RWPE2 (cell line): ENCODE data around the gene SPIRE2.

ENCODE experiments used
- ATAC-seq: fragments of 200-7000 bp; cut with Tn5 transposase; 3 replicates; pipeline ENCODE4 v1.9.1; 2021; ENCODE audit warnings: low read depth
- DNase-seq: peaks from one replicate; pipeline ENCODE4 v3.0.0-alpha.2; 2020; ENCODE audit warnings: low spot score
- H3K27ac ChIP-seq: fragments of 450-650 bp; 2 replicates; pipeline ENCODE4 v1.5.1; 2017; ENCODE audit warnings: mild to moderate bottlenecking; ENCODE audit not compliant: poor library complexity, severe bottlenecking
- H3K27me3 ChIP-seq: fragments of 250-450 bp; sonication (Bioruptor Pico); 2 replicates; pipeline ENCODE4 v1.5.1; 2021; ENCODE audit warnings: mild to moderate bottlenecking, moderate library complexity; ENCODE audit not compliant: insufficient read depth, poor library complexity, severe bottlenecking
- H3K36me3 ChIP-seq: fragments of 250-450 bp; sonication (Bioruptor Pico); 2 replicates; pipeline ENCODE4 v1.5.1; 2020; ENCODE audit warnings: low read depth, mild to moderate bottlenecking, moderate library complexity
- H3K4me1 ChIP-seq: fragments of 250-450 bp; sonication (Bioruptor Pico); 2 replicates; pipeline ENCODE4 v1.5.1; 2021; ENCODE audit warnings: mild to moderate bottlenecking, moderate library complexity; ENCODE audit not compliant: insufficient read depth, poor library complexity, severe bottlenecking
- H3K4me3 ChIP-seq: fragments of 250-450 bp; sonication (Bioruptor Pico); 2 replicates; pipeline ENCODE4 v1.5.1; 2021; ENCODE audit warnings: mild to moderate bottlenecking, moderate library complexity; ENCODE audit not compliant: severe bottlenecking
- H3K9me3 ChIP-seq: fragments of 250-450 bp; sonication (Bioruptor Pico); 2 replicates; pipeline ENCODE4 v1.5.1; 2021; ENCODE audit warnings: mild to moderate bottlenecking, moderate library complexity; ENCODE audit not compliant: severe bottlenecking
- TF ChIP-seq, protein P1 (sequence below): fragments of 450-650 bp; IDR thresholded peaks from one replicate; pipeline ENCODE4 v1.5.1; 2017; ENCODE audit warnings: mild to moderate bottlenecking, moderate library complexity; ENCODE audit not compliant: poor library complexity, severe bottlenecking

The SPIRE2 gene

DNA sequence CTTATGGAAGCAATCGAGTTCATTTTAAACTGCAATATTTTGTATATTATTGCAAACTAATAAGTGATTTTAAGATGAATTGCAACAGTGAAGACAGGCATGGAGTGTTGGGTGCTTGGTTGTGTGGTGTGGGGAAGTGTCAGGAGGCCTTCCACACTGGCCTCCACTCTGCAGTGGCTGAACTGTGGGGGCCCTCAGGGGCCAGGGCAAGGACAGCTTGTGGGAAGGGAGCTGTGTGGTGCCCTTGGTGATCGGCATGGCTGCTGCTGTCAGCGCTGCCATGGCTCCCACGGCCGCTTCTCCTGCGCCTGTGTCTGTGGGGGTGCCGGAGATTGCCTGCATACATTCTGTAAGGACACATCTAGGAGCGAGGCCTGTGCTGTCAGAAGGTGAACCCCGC, 64.4 kb downstream of the SPIRE2 start:
- ATAC-seq (no peak), DNase-seq (no peak)
- no peak overlapping the region for H3K4me3 ChIP-seq
- peaks cover 88% of the 10 kb centered on the region for H3K36me3 ChIP-seq
- no peaks in the 10 kb centered on the region for H3K27me3 ChIP-seq
- H3K4me1 ChIP-seq, result no peaks in the 10 kb centered on the region
- no peaks in the 10 kb centered on the region for H3K9me3 ChIP-seq
- TF ChIP-seq, protein P1, sequence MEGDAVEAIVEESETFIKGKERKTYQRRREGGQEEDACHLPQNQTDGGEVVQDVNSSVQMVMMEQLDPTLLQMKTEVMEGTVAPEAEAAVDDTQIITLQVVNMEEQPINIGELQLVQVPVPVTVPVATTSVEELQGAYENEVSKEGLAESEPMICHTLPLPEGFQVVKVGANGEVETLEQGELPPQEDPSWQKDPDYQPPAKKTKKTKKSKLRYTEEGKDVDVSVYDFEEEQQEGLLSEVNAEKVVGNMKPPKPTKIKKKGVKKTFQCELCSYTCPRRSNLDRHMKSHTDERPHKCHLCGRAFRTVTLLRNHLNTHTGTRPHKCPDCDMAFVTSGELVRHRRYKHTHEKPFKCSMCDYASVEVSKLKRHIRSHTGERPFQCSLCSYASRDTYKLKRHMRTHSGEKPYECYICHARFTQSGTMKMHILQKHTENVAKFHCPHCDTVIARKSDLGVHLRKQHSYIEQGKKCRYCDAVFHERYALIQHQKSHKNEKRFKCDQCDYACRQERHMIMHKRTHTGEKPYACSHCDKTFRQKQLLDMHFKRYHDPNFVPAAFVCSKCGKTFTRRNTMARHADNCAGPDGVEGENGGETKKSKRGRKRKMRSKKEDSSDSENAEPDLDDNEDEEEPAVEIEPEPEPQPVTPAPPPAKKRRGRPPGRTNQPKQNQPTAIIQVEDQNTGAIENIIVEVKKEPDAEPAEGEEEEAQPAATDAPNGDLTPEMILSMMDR, result no peak
- no peak overlapping the region for H3K27ac ChIP-seq

DNA sequence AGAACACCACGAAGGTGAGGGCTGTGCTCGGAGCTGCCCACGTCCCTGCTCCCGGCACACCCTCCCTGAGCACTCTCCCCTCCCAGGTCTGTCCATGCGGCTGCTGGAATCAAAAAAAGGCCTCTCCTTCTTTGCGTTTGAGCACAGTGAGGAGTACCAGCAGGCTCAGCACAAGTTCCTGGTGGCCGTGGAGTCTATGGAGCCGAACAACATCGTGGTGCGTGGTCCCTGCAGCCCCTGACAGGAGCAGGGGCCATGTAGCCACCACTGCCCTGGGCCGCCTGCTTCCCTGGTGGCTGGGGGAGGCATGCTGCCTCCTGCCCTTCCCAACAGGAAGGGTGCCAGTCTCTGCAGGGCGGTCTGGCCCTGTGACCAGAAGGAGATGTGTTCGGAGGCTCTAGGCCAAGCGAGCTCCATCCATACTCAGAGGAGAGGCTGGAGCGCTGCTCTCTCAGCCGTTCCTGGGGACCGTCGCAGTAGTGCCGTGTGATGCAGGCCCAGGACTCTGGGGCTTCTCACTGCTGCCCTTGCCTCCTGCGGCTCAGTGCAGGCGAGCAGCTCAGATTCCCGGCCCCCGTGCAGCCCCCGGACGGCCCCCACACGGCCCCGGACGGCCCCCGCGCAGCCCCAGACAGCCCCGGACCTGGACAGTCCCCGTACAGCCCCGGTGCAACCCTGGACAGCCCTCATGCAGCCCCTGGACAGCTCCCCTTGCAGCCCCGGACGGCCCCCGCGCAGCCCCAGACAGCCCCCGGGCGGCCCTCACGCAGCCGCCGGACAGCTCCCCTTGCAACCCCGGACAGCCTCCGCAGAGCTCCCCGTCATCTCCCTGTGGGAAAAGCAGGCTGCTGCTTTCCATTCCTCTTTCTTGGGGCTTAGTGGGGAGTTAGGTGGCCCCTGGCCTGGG, 65.6 kb downstream of the SPIRE2 start:
- H3K36me3 ChIP-seq, result peaks cover 89% of the 10 kb centered on the region
- DNase-seq, result no peak
- no peaks in the 10 kb centered on the region for H3K9me3 ChIP-seq
- H3K27me3 ChIP-seq, result no peaks in the 10 kb centered on the region
- TF ChIP-seq, protein P1, result no peak
- no peak overlapping the region for H3K4me3 ChIP-seq
- ATAC-seq, result no peak; the same call in 2 of the 3 replicates
- H3K4me1 ChIP-seq, result no peaks in the 10 kb centered on the region
- no peak overlapping the region for H3K27ac ChIP-seq

DNA sequence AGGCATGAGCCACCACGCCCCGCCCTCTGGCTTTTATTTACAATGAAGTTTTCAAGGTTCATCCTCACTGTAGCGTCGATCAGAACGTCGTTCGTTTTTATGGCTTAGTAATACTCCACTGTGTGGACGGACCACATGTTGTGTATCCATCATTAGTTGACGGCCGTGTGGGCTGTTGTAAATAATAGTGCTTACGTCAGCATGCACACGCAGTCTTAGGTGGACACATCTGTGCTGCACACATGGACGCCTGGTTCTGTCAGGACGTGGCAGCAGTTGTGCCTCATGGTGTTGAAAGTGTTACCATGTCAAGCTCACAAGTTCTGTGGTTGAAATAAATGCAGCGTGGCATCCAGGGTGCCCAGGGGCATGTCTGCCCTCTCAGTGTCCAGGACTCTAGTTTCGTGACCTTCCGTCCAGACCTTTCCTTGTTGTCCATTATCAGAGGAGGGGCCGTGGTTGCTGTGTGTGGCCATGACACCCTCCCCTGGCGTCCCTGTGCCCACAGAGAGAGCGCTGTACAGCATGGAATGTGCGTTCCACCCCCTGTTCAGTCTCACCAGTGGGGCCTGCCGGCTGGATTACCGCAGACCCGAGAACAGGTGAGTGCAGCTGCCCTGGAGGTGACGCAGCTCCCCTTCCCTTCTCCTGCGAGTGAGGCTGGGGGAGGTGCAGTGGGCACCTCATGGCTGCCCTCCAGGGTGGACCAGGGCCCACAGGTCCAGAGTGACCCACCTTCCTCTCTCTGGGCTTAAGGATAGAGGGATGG, 67.4 kb downstream of the SPIRE2 start:
- H3K4me1 ChIP-seq, result no peaks in the 10 kb centered on the region
- no peak for DNase-seq
- H3K9me3 ChIP-seq, result no peaks in the 10 kb centered on the region
- no peak for ATAC-seq
- peaks cover 89% of the 10 kb centered on the region for H3K36me3 ChIP-seq
- no peaks in the 10 kb centered on the region for H3K27me3 ChIP-seq
- H3K27ac ChIP-seq, result no peak overlapping the region
- TF ChIP-seq, protein P1, result no peak
- no peak overlapping the region for H3K4me3 ChIP-seq

DNA sequence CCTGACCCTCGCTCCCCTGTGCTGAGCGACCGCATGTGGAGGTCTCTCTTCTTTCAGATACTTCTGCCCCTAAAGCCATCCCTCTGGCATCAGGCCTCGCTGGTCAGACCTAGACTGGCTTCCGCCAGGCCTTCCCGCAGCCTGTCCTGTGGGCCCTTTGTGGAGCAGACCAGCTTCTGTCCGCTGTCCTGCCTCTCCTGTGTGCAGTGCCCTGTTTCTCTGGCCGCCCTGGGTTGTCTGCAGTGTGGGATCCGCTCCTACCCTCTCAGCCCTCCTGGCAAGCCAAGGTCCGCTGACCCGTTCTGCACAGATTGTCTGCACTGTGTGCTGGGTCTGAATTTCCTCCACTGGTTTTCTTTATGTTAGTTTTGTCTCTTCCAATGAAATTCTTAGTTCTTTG, 68.9 kb downstream of the SPIRE2 start:
- Histone ChIP-seq H3K9me3 (no peaks in the 10 kb centered on the region), H3K4me3 (no peak overlapping the region), H3K27me3 (no peaks in the 10 kb centered on the region), H3K4me1 (no peaks in the 10 kb centered on the region), H3K27ac (no peak overlapping the region), H3K36me3 (peaks cover 78% of the 10 kb centered on the region)
- no peak for ATAC-seq
- DNase-seq, result no peak
- TF ChIP-seq, protein P1, result no peak
